Suprapubic skin (tissue), 4 donors: ENCODE results near the gene BTBD7. TPM values are rescaled to one million over a fixed set of nuclear protein-coding genes. Genes with fewer than 3 reads are reported as not detected.

Experiments used
- DNase-seq, 2 donors: peaks; one replicate each; pipeline ENCODE4 v3.0.0-alpha.2; 2019; ENCODE audit warnings: low spot score in 2 of 2
- H3K27ac ChIP-seq: fragments of 200-600 bp; sonication (generic); one replicate; pipeline ENCODE4 v1.5.1; 2019
- H3K27me3 ChIP-seq: fragments of 200-600 bp; sonication (generic); one replicate; pipeline ENCODE4 v1.5.1; 2019
- H3K36me3 ChIP-seq: fragments of 200-600 bp; sonication (generic); one replicate; pipeline ENCODE4 v1.5.1; 2019
- H3K4me1 ChIP-seq: fragments of 200-600 bp; sonication (generic); one replicate; pipeline ENCODE4 v1.5.1; 2019
- H3K4me3 ChIP-seq: fragments of 200-600 bp; sonication (generic); one replicate; pipeline ENCODE4 v1.5.1; 2019; ENCODE audit warnings: mild to moderate bottlenecking
- H3K9me3 ChIP-seq: fragments of 200-600 bp; sonication (generic); one replicate; pipeline ENCODE4 v1.5.1; 2019
- CTCF ChIP-seq, 2 donors: fragments of 200-600 bp in 1 of 2; fragments of 450-650 bp in 1 of 2; sonication (generic) in 1 of 2; IDR thresholded peaks; one replicate each; pipeline ENCODE4 v1.5.1; 2016 to 2019; ENCODE audit warnings: antibody characterized with exemption in 2 of 2, mild to moderate bottlenecking in 1 of 2, moderate library complexity in 1 of 2
- EP300 ChIP-seq: sonication (generic); formaldehyde crosslinking; IDR thresholded peaks from one replicate; pipeline ENCODE4 v1.6.1; 2017; ENCODE audit warnings: antibody characterized with exemption
- POLR2A ChIP-seq, 2 donors: fragments of 450-650 bp; IDR thresholded peaks; one replicate each; pipeline ENCODE4 v1.6.1; 2017; ENCODE audit warnings: antibody characterized with exemption in 2 of 2, mild to moderate bottlenecking in 2 of 2, moderate library complexity in 2 of 2
- POLR2AphosphoS5 ChIP-seq, 3 donors: sonication (generic); formaldehyde crosslinking; IDR thresholded peaks; one replicate each; pipeline ENCODE4 v1.6.1; 2017; ENCODE audit warnings: antibody characterized with exemption in 3 of 3
- WGBS: methylation state at CpG from one replicate; pipeline ENCODE4 v1.1.5; 2018; 5-methylcytosine and 5-hydroxymethylcytosine counted together
- total RNA-seq, 4 donors: library from RNA; depleted of rRNA; stranded (reverse); fragments of >200 nt; gene quantifications; one replicate each; pipeline ENCODE4 v1.1.0, GENCODE V29; 2016

The BTBD7 gene
- total RNA-seq, 4 donors from 2014 or later = 18.8 to 27.0 (median 23.6) TPM

DNA sequence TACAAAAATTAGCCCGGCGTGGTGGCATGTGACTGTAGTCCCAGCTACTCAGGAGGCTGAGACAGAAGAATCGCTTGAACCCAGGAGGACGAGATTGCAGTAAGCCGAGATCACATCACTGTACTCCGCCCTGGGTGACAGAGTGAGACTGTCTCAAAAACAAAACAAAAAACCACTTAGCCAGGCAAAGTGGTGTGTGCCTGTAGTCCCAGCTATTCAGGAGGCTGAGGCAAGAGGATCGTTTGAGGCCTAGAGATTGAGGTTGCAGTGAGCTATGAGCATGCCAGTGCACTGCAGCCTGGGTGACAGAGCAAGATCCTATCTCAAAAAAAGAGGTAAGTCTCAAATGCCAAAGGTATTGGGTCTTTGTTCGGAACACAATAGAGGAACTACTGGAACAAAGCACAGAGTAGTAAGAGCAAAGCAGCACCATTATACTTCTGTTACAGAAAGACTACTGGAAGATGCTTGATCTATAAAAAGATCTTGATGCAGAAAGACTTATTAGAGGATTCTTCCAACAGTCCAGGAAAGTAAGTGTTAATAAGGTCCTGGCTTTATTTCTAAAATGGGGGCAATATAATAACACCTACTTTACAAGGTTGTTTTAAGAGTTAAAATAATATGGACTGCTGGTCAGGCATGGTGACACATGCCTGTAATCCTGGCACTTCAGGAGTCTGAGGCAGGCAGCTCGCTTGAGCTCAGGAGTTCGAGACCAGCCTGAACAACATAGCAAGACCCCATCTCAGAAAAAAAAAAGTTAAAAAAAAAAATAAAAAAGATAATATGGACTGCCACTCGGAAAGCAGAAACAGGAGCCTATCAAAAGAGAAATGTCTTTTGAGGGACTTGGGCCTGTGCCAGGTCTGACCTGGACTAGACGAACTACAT, 29.9 kb downstream of the BTBD7 start:
- H3K36me3 ChIP-seq = no peaks in the 10 kb centered on the region
- TF ChIP-seq POLR2AphosphoS5 (IDR thresholded peaks at IDR 0.05) (no peak), CTCF (IDR thresholded peaks at IDR 0.05) (no peak), POLR2A (IDR thresholded peaks at IDR 0.05) (no peak), EP300 (no peak)
- peaks cover 17% of the 10 kb centered on the region for H3K4me1 ChIP-seq
- 92% methylated on average over 12 of the region's 12 CpGs for WGBS
- H3K4me3 ChIP-seq = no peak overlapping the region
- H3K9me3 ChIP-seq = no peaks in the 10 kb centered on the region
- no peaks in the 10 kb centered on the region for H3K27me3 ChIP-seq
- DNase-seq = no peak
- H3K27ac ChIP-seq = no peak overlapping the region

GRCh38 chr14:93301821-93302447, 30.9 kb downstream of the BTBD7 start:
- Histone ChIP-seq H3K4me1 (peaks cover 15% of the 10 kb centered on the region), H3K27ac (no peak overlapping the region), H3K4me3 (no peak overlapping the region), H3K9me3 (no peaks in the 10 kb centered on the region), H3K27me3 (no peaks in the 10 kb centered on the region), H3K36me3 (no peaks in the 10 kb centered on the region)
- WGBS = 80% methylated on average over 6 of the region's 6 CpGs
- TF ChIP-seq POLR2A (IDR thresholded peaks at IDR 0.05) (no peak), CTCF (IDR thresholded peaks at IDR 0.05) (no peak)
- no peak for DNase-seq

- no peak for TF ChIP-seq CTCF (IDR thresholded peaks at IDR 0.05)
- TF ChIP-seq EP300 = no peak
These were observed 33.0 kb downstream of the BTBD7 start for GRCh38 chr14:93299866-93300265.

DNA sequence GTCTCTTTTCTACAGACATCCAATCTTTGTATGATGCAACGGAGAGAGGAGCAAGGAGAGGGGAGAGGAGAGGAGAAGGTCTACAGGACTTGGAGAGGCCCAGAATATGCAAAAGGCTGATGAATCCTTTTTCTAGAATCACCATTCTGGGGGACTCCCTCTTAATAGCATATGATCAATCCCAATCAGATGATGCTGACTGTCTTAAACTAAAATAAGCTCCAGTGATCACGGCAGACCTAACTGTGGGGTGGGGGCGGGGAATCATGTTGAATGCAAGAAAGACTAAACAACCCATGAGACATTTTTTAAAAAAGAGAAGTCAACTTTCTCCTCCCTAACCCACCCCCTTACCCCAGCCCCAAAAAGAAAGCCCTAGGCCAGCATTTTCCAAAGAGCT, 33.4 kb downstream of the BTBD7 start:
- Histone ChIP-seq H3K27ac (no peak overlapping the region), H3K27me3 (no peaks in the 10 kb centered on the region), H3K9me3 (no peaks in the 10 kb centered on the region), H3K36me3 (no peaks in the 10 kb centered on the region), H3K4me1 (peaks cover 8% of the 10 kb centered on the region), H3K4me3 (no peak overlapping the region)
- WGBS = 85% methylated on average over 3 of the region's 3 CpGs
- TF ChIP-seq EP300 = no peak
- TF ChIP-seq CTCF (IDR thresholded peaks at IDR 0.05) = no peak
- TF ChIP-seq POLR2AphosphoS5 (IDR thresholded peaks at IDR 0.05) = no peak
- TF ChIP-seq POLR2A (IDR thresholded peaks at IDR 0.05) = no peak
- no peak for DNase-seq

More at GRCh38 chr14:93299866-93300265, 33.0 kb downstream of the BTBD7 start:
- DNase-seq = no peak
- H3K9me3 ChIP-seq = no peaks in the 10 kb centered on the region
- H3K4me1 ChIP-seq = peaks cover 8% of the 10 kb centered on the region
- H3K36me3 ChIP-seq = no peaks in the 10 kb centered on the region
- H3K27me3 ChIP-seq = no peaks in the 10 kb centered on the region
- no peak overlapping the region for H3K27ac ChIP-seq
- 59% methylated on average over 6 of the region's 6 CpGs for WGBS
- H3K4me3 ChIP-seq = no peak overlapping the region

DNA sequence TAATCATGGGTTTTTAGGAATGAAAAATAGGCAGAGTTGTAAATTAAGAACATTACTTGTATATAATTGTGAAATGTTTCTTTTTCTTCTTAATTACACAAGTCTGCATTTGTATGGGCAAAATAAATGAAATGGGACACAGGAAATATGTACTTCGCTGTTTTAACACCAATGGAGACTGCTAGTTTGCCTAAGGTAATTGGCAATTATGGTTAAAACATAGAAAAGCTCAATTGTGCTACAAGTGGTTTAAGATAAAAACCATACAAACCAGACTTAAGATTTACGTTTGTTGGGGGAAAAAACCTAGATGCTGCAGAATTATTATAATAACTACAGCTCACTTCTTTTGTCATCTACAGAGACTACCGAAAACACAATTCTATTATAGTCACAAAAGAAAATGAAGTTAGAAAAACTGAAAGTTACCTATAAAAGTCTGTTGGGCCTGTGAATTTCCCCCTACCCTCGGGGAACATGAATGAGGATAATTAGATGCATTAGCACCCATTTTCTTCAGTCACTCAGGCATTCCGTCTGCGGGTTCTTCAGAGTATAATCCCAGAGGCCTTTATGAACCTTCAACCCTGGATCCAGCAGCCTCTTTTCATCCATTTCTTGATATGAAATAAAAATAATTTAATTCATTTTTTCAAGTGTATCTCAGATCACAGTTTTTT, 37.2 kb downstream of the BTBD7 start:
- H3K27ac ChIP-seq = no peak overlapping the region
- 84% methylated on average over 6 of the region's 6 CpGs for WGBS
- no peak for DNase-seq
- H3K27me3 ChIP-seq = no peaks in the 10 kb centered on the region
- H3K36me3 ChIP-seq = peaks cover 8% of the 10 kb centered on the region
- no peaks in the 10 kb centered on the region for H3K9me3 ChIP-seq
- no peaks in the 10 kb centered on the region for H3K4me1 ChIP-seq
- no peak overlapping the region for H3K4me3 ChIP-seq
- TF ChIP-seq POLR2A (IDR thresholded peaks at IDR 0.05) (no peak), EP300 (no peak), POLR2AphosphoS5 (IDR thresholded peaks at IDR 0.05) (no peak), CTCF (IDR thresholded peaks at IDR 0.05) (no peak)
